ENCODE measurements around the gene OVCH2. TPM values are rescaled to one million over a fixed set of nuclear protein-coding genes. Genes with fewer than 3 reads are reported as not detected.
"Not testable (repeated sequence)": the region's sequence is repeated elsewhere in the genome, so short reads cannot be mapped to it uniquely, and the experiment has no call there.

OVCH2 gene
- not detected in 2 replicates for total RNA-seq
- polyA plus RNA-seq (2012), result 2.3 TPM

- no peak for DNase-seq (ENCODE audit: low read depth)
Measured at GRCh38 chr11:7706377-7706776, at the start of gene OVCH2. TSS of gene OVCH2 (minus strand) at chr11:7706477. CDS start at chr11:7706394, 83 bp downstream.

GRCh38 chr11:7749456-7749855 lies 43.2 kb upstream of the OVCH2 start:
- DNase-seq (ENCODE audit: low read depth), result no peak

- not testable (repeated sequence) for DNase-seq (ENCODE audit: low read depth)
Measured at GRCh38 chr11:7734767-7735166, 28.5 kb upstream of the OVCH2 start.

GRCh38 chr11:7714786-7715185 lies 8.5 kb upstream of the OVCH2 start:
- no peak for DNase-seq (ENCODE audit: low read depth)

- no peak for DNase-seq (ENCODE audit: low read depth)
Measured at GRCh38 chr11:7703740-7704139, 2.5 kb downstream of the OVCH2 start.

GRCh38 chr11:7696424-7696823 lies 9.9 kb downstream of the OVCH2 start:
- no peak for DNase-seq (ENCODE audit: low read depth)

GRCh38 chr11:7694235-7694634 lies 12.0 kb downstream of the OVCH2 start:
- no peak for DNase-seq (ENCODE audit: low read depth)

- no peak for DNase-seq (ENCODE audit: low read depth)
Measured at GRCh38 chr11:7692426-7692825, 13.9 kb downstream of the OVCH2 start.

- no peak for DNase-seq (ENCODE audit: low read depth)
Measured at GRCh38 chr11:7691759-7692350, 14.4 kb downstream of the OVCH2 start.

GRCh38 chr11:7690648-7691047 lies 15.6 kb downstream of the OVCH2 start:
- DNase-seq (ENCODE audit: low read depth), result no peak

- no peak for DNase-seq (ENCODE audit: low read depth)
Measured at GRCh38 chr11:7689239-7689638, 17.0 kb downstream of the OVCH2 start.

GRCh38 chr11:7688238-7688826 lies 17.9 kb downstream of the OVCH2 start:
- DNase-seq (ENCODE audit: low read depth), result peak; percentile 32

GRCh38 chr11:7687386-7687785 lies 18.9 kb downstream of the OVCH2 start:
- no peak for DNase-seq (ENCODE audit: low read depth)

- DNase-seq (ENCODE audit: low read depth), result peak; percentile 31
Measured at GRCh38 chr11:7686761-7687160, 19.5 kb downstream of the OVCH2 start.

- no peak for DNase-seq (ENCODE audit: low read depth)
Measured at GRCh38 chr11:7683571-7683970, 22.7 kb downstream of the OVCH2 start.

- DNase-seq (ENCODE audit: low read depth), result no peak
Measured at GRCh38 chr11:7677796-7678201, 28.5 kb downstream of the OVCH2 start.

GRCh38 chr11:7677071-7677470 lies 29.2 kb downstream of the OVCH2 start:
- DNase-seq (ENCODE audit: low read depth), result no peak

- DNase-seq (ENCODE audit: low read depth), result no peak
Measured at GRCh38 chr11:7675631-7676030, 30.6 kb downstream of the OVCH2 start.

- no peak for DNase-seq (ENCODE audit: low read depth)
Measured at GRCh38 chr11:7673724-7674434, 32.4 kb downstream of the OVCH2 start.

GRCh38 chr11:7672960-7673723 lies 33.1 kb downstream of the OVCH2 start, which contains the start of gene CYB5R2:
TSS of gene CYB5R2 (minus strand) at chr11:7673500. CDS start at chr11:7672825, 675 bp downstream.
- DNase-seq (ENCODE audit: low read depth), result peak; percentile 22

- no peak for DNase-seq (ENCODE audit: low read depth)
Measured at GRCh38 chr11:7672276-7672959, 33.9 kb downstream of the OVCH2 start.
